HG03571 (cell line): Measurements from ENCODE around the gene XPR1.

Experiments
- ATAC-seq: cut with Tn5 transposase; IDR thresholded peaks from one replicate; pipeline ENCODE4 v1.9.1; 2021; ENCODE audit not compliant: unreplicated experiment

Gene XPR1

GRCh38 chr1:180911640-180912191 lies 279.9 kb downstream of the XPR1 start:
- no peak for ATAC-seq

DNA sequence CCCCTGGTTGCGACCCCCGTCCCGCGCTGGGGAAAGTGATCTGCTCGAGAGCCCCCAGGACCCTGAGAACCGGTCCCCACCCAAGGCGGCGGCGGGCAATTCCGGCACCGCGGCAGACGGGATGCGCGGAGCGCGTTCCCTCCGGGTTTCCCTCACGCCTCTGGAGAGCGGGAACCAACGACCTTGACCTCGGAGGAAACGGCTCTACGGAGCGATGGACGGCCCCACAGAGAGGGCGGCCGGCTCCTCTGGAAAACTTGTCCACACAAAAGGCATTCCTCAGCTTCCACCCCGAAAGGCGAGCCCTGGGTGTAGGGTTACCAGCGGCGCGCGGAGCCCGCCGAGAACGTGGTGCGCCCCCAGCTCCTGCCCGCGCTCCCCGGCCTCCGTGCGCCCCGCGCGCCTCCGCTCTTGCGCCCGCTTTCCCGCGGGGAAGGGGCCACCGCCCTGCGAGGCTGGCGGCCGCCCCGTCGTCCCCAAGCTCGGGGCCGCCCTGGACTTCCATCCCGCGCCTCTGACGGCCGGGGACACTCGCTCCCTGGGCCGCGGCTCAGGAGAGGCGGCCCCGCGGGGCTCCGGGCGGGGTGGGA lies 280.5 kb downstream of the XPR1 start:
- no peak for ATAC-seq

DNA sequence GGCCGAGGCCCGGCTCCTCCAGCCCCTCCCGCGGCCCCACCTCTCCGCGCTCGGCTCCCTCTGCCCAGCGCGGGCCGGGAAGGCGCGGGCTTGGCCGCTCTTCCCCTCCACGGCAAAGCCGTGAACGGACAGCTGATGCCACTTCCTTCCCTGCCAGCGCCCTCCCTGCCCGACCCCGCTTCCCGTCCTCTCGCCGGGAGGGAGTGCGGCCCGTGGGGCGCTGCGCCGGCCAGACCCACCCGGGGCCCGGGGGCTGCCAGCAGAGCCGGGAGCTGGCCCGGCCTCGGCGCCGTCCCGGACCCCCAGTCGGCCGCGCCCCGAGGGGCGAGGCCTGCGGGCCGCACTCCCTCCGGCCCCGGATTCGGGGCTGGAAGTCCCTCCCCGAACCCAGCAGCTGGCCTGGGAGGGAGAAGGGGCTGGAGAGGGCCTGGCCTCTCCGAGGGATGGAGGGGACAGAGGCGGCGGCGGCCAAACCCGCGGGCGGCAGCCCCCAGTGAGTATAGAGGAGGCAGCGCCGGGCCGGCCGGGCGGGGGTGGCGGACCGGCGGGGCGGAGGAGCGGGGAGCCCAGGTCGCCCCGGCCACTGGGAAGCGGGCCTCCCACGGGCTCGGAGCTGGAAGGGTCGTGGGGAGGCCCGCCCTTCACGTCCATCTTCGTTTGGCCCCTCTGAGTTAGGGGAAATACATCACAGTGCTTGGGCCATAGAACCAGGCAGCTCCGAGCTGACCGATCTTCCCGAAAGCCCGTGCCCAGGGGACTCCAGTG lies 281.2 kb downstream of the XPR1 start, which contains the start of gene KIAA1614:
KIAA1614 (plus strand) TSS at position 97 of the 765 bp plus-strand sequence; CDS start at position 444, 347 bp downstream.
- no peak for ATAC-seq

DNA sequence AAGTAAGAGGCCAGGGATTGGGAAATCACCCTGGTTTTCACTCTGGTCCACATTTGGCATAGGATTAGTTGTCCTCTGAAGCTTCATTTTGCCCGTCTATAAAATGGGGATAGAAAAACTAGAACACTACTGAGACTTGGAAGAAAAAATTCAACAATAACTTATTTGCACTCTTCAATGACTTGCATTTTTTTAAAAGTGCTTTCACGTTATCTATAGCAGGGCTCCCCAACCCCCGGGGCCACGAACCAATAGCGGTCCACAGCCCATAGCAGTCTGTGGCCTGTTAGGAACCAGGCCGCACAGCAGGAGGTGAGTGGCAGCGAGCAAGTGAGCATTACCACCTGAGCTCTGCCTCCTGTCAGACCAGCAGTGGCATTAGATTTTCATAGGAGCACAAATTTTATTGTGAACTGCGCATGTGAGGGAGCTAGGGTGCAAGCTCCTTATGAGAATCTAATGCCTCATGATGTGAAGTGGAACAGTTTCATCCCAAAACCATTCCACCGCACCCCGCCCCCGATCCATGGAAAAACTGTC lies 283.7 kb downstream of the XPR1 start:
- no peak for ATAC-seq

- ATAC-seq: no peak
Observed at GRCh38 chr1:180916012-180916770, 284.4 kb downstream of the XPR1 start.

GRCh38 chr1:180916771-180917170 lies 284.9 kb downstream of the XPR1 start:
- no peak for ATAC-seq

DNA sequence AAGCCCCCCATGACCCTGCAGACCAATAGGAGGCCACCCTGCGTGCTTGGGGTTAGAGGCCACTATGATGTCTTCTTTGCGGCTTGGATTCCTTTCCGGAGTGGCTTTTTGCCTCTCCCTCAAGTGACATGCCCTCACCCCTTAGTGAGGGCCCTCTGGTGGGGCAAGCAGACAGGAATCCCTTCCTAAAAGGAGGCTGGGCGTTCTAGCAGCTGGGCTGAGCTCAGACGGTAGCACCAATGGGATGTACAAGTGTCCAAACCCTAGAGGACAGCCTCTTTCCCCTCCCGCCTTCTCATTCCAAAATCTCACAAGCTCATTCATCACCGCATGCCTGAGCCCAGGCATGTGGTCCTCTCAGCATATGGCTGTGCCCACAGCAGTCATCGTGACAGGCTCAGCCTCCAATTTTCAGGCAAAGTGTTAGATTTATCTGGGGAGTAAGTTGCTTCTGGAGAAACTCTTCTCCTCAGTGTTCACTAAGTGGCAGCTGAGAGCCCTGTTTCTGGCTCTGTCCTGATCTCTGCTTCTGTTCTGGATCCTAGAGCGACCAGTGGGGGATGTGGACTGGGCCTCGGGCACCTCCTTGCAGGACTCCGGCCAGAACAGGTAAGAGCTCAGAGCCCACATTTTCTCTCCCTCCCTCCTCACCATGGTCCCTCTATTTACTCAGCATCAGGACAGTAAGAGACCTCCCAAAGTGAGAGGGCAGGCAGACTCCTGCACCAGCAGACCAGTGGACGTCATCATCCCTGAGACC lies 285.7 kb downstream of the XPR1 start:
- ATAC-seq: no peak

DNA sequence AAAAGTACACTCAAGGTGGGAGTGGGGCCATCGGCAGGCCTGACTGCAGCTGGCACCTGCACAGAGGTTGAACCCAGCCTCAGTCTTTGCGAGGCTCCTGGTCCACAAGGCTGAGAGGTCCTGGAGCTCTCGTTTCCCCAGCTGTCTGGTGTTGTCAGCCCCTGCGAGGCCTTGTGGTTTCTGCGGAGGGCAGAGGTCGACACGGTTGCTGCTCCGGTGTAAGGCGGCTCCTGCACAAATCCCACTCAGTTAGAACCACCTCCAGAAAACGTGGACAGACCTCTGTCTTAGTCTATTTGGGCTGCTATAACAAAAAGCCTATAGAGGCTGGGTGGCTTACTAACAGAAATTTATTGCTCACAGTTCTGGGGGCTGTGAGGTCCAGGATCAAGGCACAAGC lies 286.7 kb downstream of the XPR1 start:
- no peak for ATAC-seq

GRCh38 chr1:180919183-180919700 lies 287.4 kb downstream of the XPR1 start:
- no peak for ATAC-seq

GRCh38 chr1:180920193-180920592 lies 288.4 kb downstream of the XPR1 start:
- ATAC-seq: no peak

DNA sequence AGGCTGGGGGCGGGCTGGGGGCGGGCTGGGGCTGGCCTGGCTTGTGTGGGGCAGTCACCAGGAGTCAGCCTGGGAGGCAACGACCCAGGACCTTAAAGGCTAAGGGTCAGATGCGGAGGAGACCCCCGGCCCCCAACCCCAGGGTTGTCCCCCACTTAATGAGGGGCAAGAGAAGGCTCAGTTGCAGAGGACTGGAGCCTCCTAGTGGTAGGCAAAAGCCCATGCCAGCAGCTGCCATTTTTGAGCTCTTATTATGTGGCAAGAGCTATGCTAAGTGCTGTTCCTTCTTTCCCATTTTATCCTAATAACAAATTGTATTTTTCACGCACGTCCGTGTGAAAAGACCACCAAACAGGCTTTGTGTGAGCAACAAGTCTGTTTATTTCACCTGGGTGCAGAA lies 288.9 kb downstream of the XPR1 start:
- ATAC-seq: no peak

DNA sequence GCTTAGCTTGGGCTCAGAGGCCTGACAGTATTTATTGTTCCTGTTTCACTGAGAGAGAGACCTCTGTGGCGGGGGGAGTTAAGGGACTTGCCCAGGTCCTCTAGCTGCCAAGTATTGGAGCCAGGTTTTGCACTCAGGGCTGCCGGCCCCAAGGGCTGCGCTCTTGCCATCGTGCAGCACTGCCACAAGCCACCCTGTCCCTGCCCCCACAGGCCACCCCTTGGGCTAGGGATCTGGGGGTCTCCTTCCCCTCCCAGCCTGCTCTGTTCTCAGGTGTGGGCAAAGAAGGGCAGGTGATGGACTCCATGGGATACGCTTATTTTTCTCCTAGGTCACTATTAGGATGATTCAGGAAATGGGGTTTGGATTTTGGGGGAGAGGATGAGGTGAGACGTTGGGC lies 289.6 kb downstream of the XPR1 start:
- ATAC-seq: no peak

- no peak for ATAC-seq
Observed at GRCh38 chr1:180921891-180922630, 290.2 kb downstream of the XPR1 start.

DNA sequence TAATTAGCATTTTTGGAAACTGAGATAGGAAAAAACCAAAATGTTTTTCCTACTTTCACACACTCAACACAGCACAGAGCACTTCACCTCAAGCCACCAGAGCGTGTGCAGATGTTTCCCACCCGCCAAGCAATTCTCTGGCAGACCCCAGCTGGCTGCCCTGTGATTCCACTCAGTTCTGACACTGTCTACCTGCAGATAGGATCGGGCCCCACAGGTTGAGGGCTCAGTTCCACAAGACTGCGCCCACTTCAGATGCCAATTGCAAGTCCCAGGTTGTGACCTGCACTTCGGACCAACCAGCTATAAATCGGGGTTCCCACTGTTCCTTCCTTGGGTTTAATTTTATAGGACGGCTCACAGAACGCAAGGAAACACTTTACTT lies 290.8 kb downstream of the XPR1 start:
- ATAC-seq: no peak

- no peak for ATAC-seq
Observed at GRCh38 chr1:180923021-180923841, 291.4 kb downstream of the XPR1 start.

DNA sequence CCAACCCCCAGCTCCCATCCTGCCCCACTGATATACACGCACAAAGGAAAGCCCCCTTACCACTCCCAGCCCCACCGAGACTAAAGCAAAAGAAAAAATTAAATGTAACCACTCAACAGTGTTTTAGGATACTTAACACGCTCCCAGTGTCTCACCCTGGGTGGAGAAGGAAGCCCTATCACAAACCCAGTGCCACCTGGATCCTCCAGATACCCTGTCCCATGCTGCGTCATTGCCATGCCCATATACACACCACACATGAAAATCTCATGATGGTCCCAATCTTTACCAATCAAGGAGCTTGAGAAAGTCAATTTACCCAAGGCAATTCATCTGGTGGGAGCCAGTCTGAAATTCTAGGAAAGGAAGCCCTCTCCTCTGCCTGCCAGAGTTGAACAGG lies 292.1 kb downstream of the XPR1 start:
- no peak for ATAC-seq

- ATAC-seq: no peak
Observed at GRCh38 chr1:180924939-180925338, 293.1 kb downstream of the XPR1 start.

DNA sequence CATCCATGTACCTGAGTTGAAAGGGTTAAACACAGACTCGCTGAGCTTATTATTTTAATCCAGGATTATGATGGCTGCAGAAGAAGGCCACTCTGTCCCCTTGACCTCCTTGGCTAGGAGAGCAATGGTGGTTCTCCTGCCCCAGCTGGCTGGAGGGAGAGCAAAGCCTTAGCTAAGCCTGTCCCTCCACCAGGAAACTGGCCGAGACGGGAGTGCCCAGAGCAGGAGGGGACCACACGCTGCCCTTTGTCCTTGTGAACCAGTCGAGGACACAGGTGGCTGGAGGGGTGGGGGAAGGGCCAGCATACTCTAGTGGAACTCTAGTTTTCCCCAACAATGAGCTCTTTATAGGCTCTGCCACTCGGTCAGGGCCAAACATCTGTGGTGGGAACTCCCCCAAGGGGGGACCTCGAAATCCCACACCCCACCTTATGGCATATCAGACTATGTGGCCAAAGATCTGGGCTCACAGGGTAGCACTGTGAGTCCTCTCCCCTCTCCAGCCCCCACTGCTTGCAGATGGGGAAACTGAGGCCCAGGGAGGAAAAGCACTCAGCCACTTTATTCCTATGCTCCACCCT lies 293.7 kb downstream of the XPR1 start:
- no peak for ATAC-seq
